CD1c-positive myeloid dendritic cell (primary cell): ENCODE data around the gene PDE4D.
"Not testable (repeated sequence)": the region's sequence is repeated elsewhere in the genome, so short reads cannot be mapped to it uniquely, and the experiment has no call there.

Source experiments
- DNase-seq: peaks from one replicate; pipeline ENCODE4 v3.0.0-alpha.2; 2016; ENCODE audit errors: extremely low spot score

Gene PDE4D

DNA sequence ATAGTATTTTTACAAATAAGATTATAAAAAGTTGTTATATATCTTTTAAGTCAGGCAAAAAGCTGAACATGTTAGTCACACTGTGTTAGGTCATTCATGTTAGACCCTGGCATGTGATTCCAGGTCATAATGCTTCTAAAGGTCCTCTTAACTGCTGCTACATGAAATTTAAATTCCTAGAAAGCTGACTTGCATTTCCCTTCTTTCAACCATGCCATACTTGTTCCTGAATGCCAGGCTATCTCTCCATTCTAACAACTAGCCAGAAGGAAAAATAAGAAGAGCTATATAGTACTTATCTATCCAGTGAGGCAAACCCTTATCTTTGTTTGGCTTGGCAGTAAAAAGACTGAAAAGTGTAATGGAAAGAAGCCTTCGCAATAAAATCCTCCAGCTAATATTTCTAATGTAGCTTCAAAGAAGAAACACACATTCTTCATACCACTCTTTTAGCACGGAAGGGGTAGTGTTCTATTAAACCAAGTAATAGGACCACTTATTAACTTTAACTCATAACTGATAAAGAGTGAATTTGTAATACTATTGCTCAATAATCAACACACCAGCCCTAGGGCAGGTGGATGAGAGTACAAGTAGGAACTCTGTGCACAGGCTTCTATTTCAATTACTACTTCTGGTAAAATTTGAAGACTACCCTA is 310.2 kb downstream of the PDE4D start:
- DNase-seq, result no peak

- DNase-seq, result no peak
Measured at GRCh38 chr5:59582746-59583145, 310.8 kb downstream of the PDE4D start.

DNA sequence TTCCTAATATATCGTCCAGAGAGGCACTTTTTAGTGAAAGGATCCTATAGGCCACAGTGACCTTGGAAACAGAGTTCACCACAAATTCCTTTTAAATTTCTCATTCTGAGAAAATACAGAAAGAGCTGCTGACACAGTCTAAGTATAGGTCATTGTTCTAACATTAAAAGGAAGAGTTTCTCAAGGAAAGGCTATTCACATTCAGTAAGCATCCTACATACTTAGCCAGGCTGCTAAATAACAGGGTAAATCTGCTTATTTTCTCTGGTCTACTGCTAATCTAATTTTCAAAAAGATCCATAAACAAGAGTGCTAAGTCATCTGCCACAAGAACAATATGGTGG is 313.7 kb downstream of the PDE4D start:
- no peak for DNase-seq

GRCh38 chr5:59579101-59579823 is 314.3 kb downstream of the PDE4D start:
- DNase-seq, result no peak

GRCh38 chr5:59577485-59577884 is 316.0 kb downstream of the PDE4D start:
- DNase-seq, result no peak

GRCh38 chr5:59575648-59576445 is 317.7 kb downstream of the PDE4D start:
- DNase-seq, result no peak

- DNase-seq, result not testable (repeated sequence)
Measured at GRCh38 chr5:59573509-59573908, 320.0 kb downstream of the PDE4D start.

DNA sequence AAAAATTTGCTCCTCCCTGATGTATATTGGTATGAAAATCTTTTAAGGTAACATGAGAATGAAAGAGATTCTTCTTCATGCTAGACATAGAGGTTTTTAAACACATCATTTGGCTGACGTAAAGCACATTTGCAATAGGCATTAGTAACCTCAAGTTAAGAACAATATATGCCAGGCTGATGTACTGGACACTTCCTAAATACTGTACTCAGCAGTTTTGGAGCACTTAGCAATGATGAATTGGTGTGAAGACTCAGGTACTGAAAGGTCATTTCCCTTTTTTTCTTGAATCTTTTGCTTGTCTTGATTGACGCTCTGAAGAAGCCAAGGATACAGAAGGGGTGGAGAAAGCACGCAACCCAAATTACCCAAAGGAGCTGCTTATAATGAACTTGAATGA is 322.5 kb downstream of the PDE4D start:
- DNase-seq, result no peak

- DNase-seq, result no peak
Measured at GRCh38 chr5:59569608-59570334, 323.8 kb downstream of the PDE4D start.

DNA sequence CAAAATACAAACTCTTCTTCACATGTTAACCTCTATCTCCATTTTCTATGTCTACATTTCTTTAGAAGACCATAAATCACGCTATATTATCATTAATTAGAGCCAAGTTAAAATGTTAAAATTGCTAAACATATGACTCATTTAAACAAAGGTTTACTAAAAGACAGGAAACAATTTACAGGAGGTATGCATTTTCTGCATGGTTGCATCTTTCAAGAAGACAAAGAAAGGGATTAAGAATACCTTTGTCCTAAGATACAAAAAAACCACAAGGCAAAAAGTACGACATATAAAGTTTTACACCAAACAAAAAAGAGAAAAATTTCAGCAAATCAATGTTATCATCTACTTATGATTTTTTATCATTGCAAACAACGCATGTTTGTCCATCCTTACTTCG is 324.4 kb downstream of the PDE4D start:
- DNase-seq, result no peak

DNA sequence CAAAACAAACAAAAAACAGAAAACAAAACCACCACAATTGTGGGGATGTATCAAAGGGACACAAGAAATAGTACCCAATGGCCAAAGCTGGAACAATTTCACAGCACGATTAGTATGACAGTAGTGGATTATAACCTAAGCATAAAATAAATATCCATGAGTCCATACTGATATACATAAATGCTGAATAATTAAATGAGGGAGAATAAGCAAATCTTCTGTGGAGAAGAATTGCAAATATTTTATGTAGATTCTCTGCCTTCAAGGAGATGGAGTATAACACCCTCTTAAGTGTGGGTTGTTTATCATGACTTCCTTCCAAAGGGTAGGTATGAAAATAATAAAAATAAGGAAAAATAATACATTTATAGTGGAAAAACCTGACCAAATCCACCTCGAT is 325.4 kb downstream of the PDE4D start:
- no peak for DNase-seq

- no peak for DNase-seq
Measured at GRCh38 chr5:59565551-59565950, 328.0 kb downstream of the PDE4D start.

DNA sequence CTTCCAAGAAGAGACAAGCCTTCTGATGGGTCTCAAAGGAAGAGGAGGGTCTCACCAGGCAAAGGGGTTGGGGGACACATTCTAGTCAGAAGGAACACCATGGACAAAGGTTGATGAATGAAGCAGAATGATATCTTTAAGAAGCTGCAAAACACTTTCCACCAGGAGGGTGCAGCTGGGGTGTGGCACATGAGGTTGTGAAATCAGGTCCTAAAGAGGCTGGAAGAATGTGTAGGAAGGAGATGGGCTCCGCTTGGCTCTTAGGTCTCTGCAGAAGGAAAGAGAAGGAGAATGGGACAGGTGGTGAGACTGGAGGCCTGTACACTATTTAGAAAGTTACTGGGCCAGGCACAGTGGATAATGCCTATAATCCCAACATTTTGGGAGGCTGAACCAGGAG is 328.6 kb downstream of the PDE4D start:
- DNase-seq, result no peak

DNA sequence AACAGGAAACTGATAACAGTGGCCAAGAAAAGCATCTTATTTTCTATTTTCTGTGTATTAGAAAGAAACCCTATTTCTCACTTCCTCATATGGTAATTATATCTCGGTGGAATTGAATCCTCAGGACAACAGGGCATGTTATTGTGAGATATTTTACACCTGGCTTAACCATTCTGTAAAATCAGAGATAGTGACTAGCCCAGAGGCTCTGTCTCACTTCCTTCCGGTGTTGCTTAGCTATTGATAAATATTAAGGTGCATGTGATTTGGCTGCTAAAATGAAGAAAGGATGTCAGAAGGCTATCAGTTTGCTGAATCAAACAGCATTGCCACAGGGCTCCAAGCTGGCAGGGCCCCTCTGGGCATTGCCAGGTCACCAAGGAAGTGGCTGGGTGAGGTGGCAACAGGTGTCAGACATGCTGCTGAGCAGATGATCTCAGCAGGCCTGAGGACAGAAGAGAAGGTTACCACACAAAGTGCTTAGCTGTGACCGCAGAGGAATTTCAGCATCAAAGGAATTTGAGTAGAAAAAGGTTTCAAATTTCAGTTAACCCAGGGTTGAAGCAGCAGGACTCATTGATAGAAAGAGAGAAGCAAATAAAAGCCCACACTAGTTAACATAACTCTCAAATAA is 330.7 kb downstream of the PDE4D start:
- DNase-seq, result peak; percentile 9

GRCh38 chr5:59560553-59560952 is 333.0 kb downstream of the PDE4D start:
- DNase-seq, result no peak

DNA sequence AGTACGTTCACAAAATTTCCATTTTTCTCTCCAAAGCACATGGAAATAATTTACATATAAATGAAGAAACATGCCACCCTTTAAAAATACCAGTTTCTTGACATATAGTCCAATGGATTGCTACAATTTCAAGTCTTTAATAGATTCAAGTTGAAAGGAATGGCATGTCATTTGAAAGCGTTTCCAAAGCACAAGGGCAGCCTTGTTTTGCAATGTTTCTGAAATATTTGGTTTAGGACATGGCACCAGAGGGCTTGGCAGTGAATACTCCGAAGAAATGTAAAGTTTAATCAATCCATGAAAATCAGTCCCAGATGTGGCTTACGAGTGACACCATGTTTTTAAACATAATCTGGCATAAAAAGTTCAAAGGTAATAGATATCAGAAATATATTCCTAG is 333.7 kb downstream of the PDE4D start:
- no peak for DNase-seq

DNA sequence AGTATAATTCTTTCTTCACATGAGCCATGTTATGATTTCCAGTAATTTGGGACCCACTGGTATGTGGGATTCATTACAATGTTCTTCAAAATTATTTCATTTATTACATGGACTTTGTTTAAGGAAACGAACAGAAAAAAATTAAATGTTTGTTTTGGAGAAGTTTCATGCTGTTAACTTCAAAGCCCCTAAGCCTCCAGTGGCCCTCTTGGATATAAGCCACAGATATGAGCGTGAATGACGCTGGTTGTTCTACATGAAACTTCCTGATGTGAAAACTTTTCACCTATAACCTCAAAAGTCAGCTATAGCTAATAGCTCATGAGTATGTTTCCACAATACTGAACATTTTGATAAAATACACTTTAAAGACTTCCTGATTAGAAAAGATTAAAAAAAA is 334.2 kb downstream of the PDE4D start:
- no peak for DNase-seq

GRCh38 chr5:59558501-59558900 is 335.0 kb downstream of the PDE4D start:
- no peak for DNase-seq

DNA sequence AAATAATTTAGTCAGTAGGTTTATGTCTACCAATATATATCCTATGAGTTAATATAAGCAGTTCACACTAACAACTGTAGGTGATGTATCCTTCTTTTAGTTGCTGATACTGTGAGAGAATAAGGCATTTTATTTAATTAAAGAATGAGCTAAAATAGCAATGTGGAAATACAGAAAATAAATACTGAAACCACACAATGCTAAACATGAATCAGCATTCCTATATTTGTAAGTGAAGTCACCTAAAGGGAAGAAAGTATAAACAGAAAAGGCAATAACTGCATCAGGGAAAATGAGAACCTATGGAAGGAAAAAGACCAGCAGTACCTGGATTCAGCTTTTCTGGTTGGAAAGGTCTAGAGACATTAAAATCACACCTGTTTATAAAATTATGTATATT is 336.0 kb downstream of the PDE4D start:
- DNase-seq, result no peak

DNA sequence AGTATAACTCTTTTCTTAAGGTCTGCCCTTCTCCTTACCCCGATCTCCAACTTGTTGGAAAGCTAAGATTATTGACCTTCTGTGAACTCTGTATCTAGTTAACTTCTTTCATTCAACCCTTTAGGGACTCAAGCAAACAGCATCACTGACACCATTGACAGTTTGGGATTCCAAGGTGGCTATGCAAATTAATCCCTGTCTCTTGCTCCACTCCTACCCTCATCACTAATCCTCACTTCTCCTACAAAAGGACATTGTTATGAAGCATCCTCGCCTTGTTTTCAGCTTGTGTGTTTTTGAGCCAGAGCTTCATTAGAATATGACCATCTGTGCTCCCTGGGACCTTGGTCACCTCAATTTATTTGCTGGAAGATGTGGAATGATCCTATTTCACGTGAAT is 337.9 kb downstream of the PDE4D start:
- DNase-seq, result no peak

DNA sequence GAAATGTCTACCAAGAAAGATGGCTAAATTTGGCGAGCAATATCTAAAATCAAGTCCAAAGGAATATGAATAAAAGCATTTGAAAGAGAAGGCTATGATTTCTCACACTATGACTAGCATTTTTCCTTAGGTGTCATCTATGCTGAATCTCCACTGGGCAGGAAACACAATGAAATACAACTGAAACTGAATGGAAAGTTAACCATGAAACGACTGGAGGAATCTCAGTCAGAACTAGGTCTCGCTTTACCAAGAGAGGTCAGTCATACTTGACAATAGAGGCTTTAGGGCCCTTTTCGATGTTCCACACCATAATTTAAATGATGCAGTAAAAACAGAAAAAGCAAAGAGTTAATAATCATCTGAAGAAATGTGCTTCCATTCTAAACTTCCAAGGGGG is 339.0 kb downstream of the PDE4D start:
- DNase-seq, result no peak

DNA sequence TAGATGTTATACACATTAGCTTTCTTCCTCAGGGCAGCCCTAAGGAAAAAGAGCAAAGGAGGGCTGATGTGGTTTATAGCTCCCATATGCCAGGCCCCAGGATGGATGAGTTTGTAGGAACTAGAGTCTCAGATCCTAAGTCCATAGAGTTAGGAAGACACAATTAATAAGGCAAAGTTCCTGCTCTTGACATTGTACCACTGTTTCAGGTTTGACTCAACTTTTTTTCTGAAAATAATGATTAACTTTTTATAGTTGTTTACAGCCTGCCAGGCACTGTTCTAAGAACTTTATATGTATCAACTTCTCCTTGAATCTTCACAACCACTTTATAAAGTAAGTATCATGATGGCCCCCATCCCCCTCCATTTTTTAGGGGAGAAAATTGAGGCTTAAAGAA is 339.5 kb downstream of the PDE4D start:
- no peak for DNase-seq
